ENCODE measurements around the gene DET1.

DNA sequence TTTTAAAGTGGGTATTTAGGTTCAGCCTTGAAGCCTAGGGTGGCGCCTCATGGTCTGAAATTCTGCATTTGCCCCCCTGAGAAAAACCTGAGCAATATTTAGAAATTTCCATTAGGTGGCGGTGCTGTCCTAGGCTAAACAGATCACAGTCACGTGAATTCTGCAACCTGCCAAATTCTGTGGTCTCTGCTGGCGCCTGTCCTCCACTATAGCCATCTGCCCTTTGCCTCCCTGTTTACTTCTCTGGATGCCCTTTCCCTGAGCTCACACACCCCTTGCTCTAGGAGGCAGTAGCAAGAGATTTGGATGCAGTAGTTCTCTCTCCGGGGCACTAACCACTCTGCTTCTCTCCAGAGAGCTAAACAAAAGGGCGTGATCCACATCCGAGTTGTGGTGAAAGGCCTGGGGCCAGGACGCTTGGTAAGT, 69.8 kb downstream of the DET1 start:
- no peak for TF ChIP-seq EP300 (IDR thresholded peaks at IDR 0.05)
- TF ChIP-seq POLR2A (IDR thresholded peaks at IDR 0.05), result no peak

Data from ovary (tissue), 1 donor.